Measurements from ENCODE around the gene ZC3H7A. TPM values are rescaled to one million over a fixed set of nuclear protein-coding genes. Genes with fewer than 3 reads are reported as not detected.

Gene ZC3H7A
- total RNA-seq, 1 experiment from 2014 or later = 42.0 TPM

DNA sequence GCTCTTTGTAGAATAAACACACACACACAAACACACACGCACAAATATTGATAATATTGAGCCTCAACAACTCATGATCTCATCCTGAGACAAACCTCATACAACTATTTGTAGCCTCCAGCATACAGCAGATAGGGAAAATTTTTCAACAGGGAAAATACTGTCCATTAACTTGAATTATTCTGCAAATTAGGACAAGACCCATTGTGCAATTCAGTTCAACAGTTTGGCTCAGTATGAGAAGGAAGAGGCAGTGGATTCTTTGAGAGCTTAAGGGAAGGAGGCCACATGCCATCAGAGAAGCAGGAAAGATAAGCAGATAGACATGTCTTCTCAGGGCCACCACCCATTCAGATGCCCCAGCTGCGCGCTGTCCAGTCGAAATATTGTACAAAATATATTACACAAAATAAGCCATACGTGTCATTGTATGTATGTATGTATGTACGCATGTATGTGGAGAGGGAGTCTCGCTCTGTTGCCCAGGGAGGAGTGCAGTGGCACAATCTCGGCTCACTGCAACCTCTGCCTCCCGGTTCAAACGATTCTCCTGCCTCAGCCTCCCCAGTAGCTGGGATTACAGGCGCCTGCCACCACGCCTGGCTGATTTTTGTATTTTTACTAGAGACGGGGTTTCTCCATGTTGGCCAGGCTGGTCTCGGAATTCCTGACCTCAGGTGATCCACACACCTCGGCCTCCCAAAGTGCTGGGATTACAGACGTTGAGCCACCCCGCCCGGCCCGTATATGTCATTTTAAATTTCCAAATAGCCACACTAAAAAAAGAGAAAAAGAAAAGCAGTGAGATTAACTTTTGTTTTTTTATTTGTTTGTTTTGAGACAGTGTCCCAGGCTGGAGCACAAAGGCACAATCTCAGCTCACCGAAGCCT, 1.8 kb downstream of the ZC3H7A start:
- no peaks in the 10 kb centered on the region for H3K9me3 ChIP-seq
- H3K4me3 ChIP-seq (ENCODE audit: low read depth, low read length) = peak overlapping the region; percentile 93
- BruUV-seq (replicated peaks) = no TSS peak
- H3K4me3 Mint-ChIP-seq (ENCODE audit: unreplicated experiment) = peak overlapping the region; percentile 96
- TF ChIP-seq, protein P1, sequence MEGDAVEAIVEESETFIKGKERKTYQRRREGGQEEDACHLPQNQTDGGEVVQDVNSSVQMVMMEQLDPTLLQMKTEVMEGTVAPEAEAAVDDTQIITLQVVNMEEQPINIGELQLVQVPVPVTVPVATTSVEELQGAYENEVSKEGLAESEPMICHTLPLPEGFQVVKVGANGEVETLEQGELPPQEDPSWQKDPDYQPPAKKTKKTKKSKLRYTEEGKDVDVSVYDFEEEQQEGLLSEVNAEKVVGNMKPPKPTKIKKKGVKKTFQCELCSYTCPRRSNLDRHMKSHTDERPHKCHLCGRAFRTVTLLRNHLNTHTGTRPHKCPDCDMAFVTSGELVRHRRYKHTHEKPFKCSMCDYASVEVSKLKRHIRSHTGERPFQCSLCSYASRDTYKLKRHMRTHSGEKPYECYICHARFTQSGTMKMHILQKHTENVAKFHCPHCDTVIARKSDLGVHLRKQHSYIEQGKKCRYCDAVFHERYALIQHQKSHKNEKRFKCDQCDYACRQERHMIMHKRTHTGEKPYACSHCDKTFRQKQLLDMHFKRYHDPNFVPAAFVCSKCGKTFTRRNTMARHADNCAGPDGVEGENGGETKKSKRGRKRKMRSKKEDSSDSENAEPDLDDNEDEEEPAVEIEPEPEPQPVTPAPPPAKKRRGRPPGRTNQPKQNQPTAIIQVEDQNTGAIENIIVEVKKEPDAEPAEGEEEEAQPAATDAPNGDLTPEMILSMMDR (IDR thresholded peaks at IDR 0.05; ENCODE audit: insufficient read depth in 1 of 2, low read depth in 1 of 2, low read length in 1 of 2, severe bottlenecking in 1 of 2, unreplicated experiment in 1 of 2) = no peak
- ChIA-PET CTCF (no interaction called here), POLR2A (no interaction called here)
- peaks cover 39% of the 10 kb centered on the region for H3K36me3 Mint-ChIP-seq (ENCODE audit: insufficient read depth, unreplicated experiment)
- peaks cover 23% of the 10 kb centered on the region for H3K4me1 ChIP-seq
- intact Hi-C loops (cut with micrococcal nuclease; ENCODE audit: unreplicated experiment) = loop anchor here (5.0 kb wide), 1 partner anchor 53 kb away; the partner anchor contains the start of gene TXNDC11
- DNase-seq = no peak
- H3K27me3 Mint-ChIP-seq (ENCODE audit: insufficient read depth, unreplicated experiment) = no peaks in the 10 kb centered on the region
- peaks cover 26% of the 10 kb centered on the region for H3K4me1 Mint-ChIP-seq (ENCODE audit: low read depth, unreplicated experiment)
- no peaks in the 10 kb centered on the region for H3K9me3 Mint-ChIP-seq (ENCODE audit: unreplicated experiment)
- H3K27me3 ChIP-seq (replicated peaks; ENCODE audit: control insufficient read depth, insufficient read depth, low read length) = no peaks in the 10 kb centered on the region
- no peak overlapping the region for H3K27ac Mint-ChIP-seq (ENCODE audit: unreplicated experiment)
- H3K36me3 ChIP-seq (ENCODE audit: control insufficient read depth, insufficient read depth, low read length) = peaks cover 1% of the 10 kb centered on the region; the same call in 1 of the 2 replicates

GRCh38 chr16:11794447-11794846, 2.6 kb downstream of the ZC3H7A start:
- Histone ChIP-seq H3K36me3 (ENCODE audit: control insufficient read depth, insufficient read depth, low read length) (peaks cover 1% of the 10 kb centered on the region; the same call in 1 of the 2 replicates), H3K27me3 (replicated peaks; ENCODE audit: control insufficient read depth, insufficient read depth, low read length) (no peaks in the 10 kb centered on the region), H3K4me3 (ENCODE audit: low read depth, low read length) (no peak overlapping the region), H3K4me1 (peaks cover 23% of the 10 kb centered on the region), H3K9me3 (no peaks in the 10 kb centered on the region)
- H3K27ac Mint-ChIP-seq (ENCODE audit: unreplicated experiment) = no peak overlapping the region
- TF ChIP-seq, protein P1 (IDR thresholded peaks at IDR 0.05; ENCODE audit: insufficient read depth in 1 of 2, low read depth in 1 of 2, low read length in 1 of 2, severe bottlenecking in 1 of 2, unreplicated experiment in 1 of 2) = no peak
- DNase-seq = no peak
- intact Hi-C loops (cut with micrococcal nuclease; ENCODE audit: unreplicated experiment) = no loop called here
- H3K4me3 Mint-ChIP-seq (ENCODE audit: unreplicated experiment) = no peak overlapping the region
- H3K9me3 Mint-ChIP-seq (ENCODE audit: unreplicated experiment) = no peaks in the 10 kb centered on the region
- ChIA-PET CTCF (no interaction called here), POLR2A (no interaction called here)
- H3K4me1 Mint-ChIP-seq (ENCODE audit: low read depth, unreplicated experiment) = peaks cover 26% of the 10 kb centered on the region
- H3K27me3 Mint-ChIP-seq (ENCODE audit: insufficient read depth, unreplicated experiment) = no peaks in the 10 kb centered on the region
- peaks cover 39% of the 10 kb centered on the region for H3K36me3 Mint-ChIP-seq (ENCODE audit: insufficient read depth, unreplicated experiment)
- no TSS peak for BruUV-seq (replicated peaks)

DNA sequence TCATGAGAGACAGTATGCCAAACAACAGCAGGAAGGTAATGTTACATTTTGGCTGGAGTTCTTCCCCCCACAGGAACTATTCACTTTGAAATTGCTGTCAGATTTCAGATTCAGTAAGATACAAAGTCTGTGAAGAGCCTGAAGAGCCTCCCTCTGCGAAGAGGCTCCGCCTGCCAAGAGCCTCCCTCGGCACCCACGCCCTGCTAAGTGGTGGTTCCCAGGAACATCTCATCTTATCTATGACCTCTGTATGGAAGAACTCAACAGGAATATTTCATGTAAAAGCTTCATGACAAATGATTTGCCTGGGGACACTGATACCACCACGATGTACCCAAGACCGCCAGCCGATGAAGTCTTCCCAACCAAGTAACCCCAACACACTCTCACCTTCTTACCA, 3.2 kb downstream of the ZC3H7A start:
- no peak overlapping the region for H3K27ac Mint-ChIP-seq (ENCODE audit: unreplicated experiment)
- H3K4me3 Mint-ChIP-seq (ENCODE audit: unreplicated experiment) = no peak overlapping the region
- H3K27me3 Mint-ChIP-seq (ENCODE audit: insufficient read depth, unreplicated experiment) = no peaks in the 10 kb centered on the region
- Histone ChIP-seq H3K4me3 (ENCODE audit: low read depth, low read length) (no peak overlapping the region), H3K27me3 (replicated peaks; ENCODE audit: control insufficient read depth, insufficient read depth, low read length) (no peaks in the 10 kb centered on the region), H3K4me1 (peaks cover 22% of the 10 kb centered on the region), H3K9me3 (no peaks in the 10 kb centered on the region), H3K36me3 (ENCODE audit: control insufficient read depth, insufficient read depth, low read length) (peaks cover 1% of the 10 kb centered on the region; the same call in 1 of the 2 replicates)
- peaks cover 24% of the 10 kb centered on the region for H3K4me1 Mint-ChIP-seq (ENCODE audit: low read depth, unreplicated experiment)
- ChIA-PET CTCF (no interaction called here), POLR2A (no interaction called here)
- DNase-seq = no peak
- no TSS peak for BruUV-seq (replicated peaks)
- H3K36me3 Mint-ChIP-seq (ENCODE audit: insufficient read depth, unreplicated experiment) = peaks cover 39% of the 10 kb centered on the region
- TF ChIP-seq, protein P1 (IDR thresholded peaks at IDR 0.05; ENCODE audit: insufficient read depth in 1 of 2, low read depth in 1 of 2, low read length in 1 of 2, severe bottlenecking in 1 of 2, unreplicated experiment in 1 of 2) = no peak
- intact Hi-C loops (cut with micrococcal nuclease; ENCODE audit: unreplicated experiment) = no loop called here
- no peaks in the 10 kb centered on the region for H3K9me3 Mint-ChIP-seq (ENCODE audit: unreplicated experiment)

Data from Caco-2 (cell line).